ENCODE results near the gene BCAS4. TPM values are rescaled to one million over a fixed set of nuclear protein-coding genes. Genes with fewer than 3 reads are reported as not detected.

The BCAS4 gene
- 10 to 100 TPM; 62.1 to 82.2 (median 70.3) TPM for polyA plus RNA-seq (ENCODE audit: low read depth in 6 of 6)

GRCh38 chr20:50794846-50795634 lies at the start of gene BCAS4:
BCAS4 (plus strand) TSS chr20:50795061; CDS start chr20:50795084, 23 bp downstream.
- Mint-ChIP-seq H3K4me3 (peak within 1 kb of the TSS; percentile 87 to 97 (median 94)), H3K27ac (peak within 1 kb of the TSS; percentile 74 to 97 (median 92)), H3K4me1 (peaks cover 24 to 60% (median 31%) of the 10 kb centered on the region in 3 donors), H3K9me3 (no peaks in the 10 kb centered on the region), H3K36me3 (no peaks in the 10 kb centered on the region), H3K27me3 (no peaks in the 10 kb centered on the region)
- ATAC-seq (ENCODE audit: low read depth in 2 of 2): peak; percentile 79 to 80
- peak; percentile 87 for DNase-seq

- Mint-ChIP-seq H3K4me1 (peaks cover 10 to 14% (median 10%) of the 10 kb centered on the region in 3 donors), H3K9me3 (no peaks in the 10 kb centered on the region), H3K36me3 (peaks cover 0 to 8% of the 10 kb centered on the region in 2 donors), H3K27me3 (no peaks in the 10 kb centered on the region), H3K27ac (peak overlapping the region in 1 of 6 donors; percentile 3), H3K4me3 (no peak overlapping the region)
- ATAC-seq (ENCODE audit: low read depth in 2 of 2) (no peak), DNase-seq (no peak)
Measured at GRCh38 chr20:50745634-50746137, 49.2 kb upstream of the BCAS4 start.

- Mint-ChIP-seq H3K27me3 (no peaks in the 10 kb centered on the region), H3K9me3 (no peaks in the 10 kb centered on the region), H3K4me1 (peaks cover 10 to 11% (median 10%) of the 10 kb centered on the region in 3 donors), H3K4me3 (no peak overlapping the region), H3K27ac (peak overlapping the region in 1 of 6 donors; percentile 3), H3K36me3 (peaks cover 0 to 8% of the 10 kb centered on the region in 2 donors)
- no peak for DNase-seq
- no peak for ATAC-seq (ENCODE audit: low read depth in 2 of 2)
Measured at GRCh38 chr20:50746138-50746940, 48.5 kb upstream of the BCAS4 start.

- H3K4me1 Mint-ChIP-seq: peaks cover 10% of the 10 kb centered on the region in 3 donors
- H3K4me3 Mint-ChIP-seq: peak overlapping the region in 2 of 8 donors; percentile 21 to 32
- H3K27ac Mint-ChIP-seq: peak overlapping the region in 3 of 6 donors; percentile 15 to 52 (median 44)
- no peak for DNase-seq
- ATAC-seq (ENCODE audit: low read depth in 2 of 2): no peak
- peaks cover 0 to 8% of the 10 kb centered on the region in 2 donors for H3K36me3 Mint-ChIP-seq
- H3K9me3 Mint-ChIP-seq: no peaks in the 10 kb centered on the region
- no peaks in the 10 kb centered on the region for H3K27me3 Mint-ChIP-seq
Measured at GRCh38 chr20:50747275-50747674, 47.6 kb upstream of the BCAS4 start.

GRCh38 chr20:50750145-50750671 lies 44.7 kb upstream of the BCAS4 start:
- Mint-ChIP-seq H3K9me3 (no peaks in the 10 kb centered on the region), H3K36me3 (peaks cover 0 to 8% of the 10 kb centered on the region in 2 donors), H3K27me3 (no peaks in the 10 kb centered on the region), H3K4me3 (peak overlapping the region in 1 of 8 donors; percentile 30), H3K4me1 (peaks cover 5 to 10% (median 8%) of the 10 kb centered on the region in 3 donors), H3K27ac (peak overlapping the region in 1 of 6 donors; percentile 32)
- DNase-seq (no peak), ATAC-seq (ENCODE audit: low read depth in 2 of 2) (no peak)

GRCh38 chr20:50753152-50753551 lies 41.7 kb upstream of the BCAS4 start:
- Mint-ChIP-seq H3K9me3 (no peaks in the 10 kb centered on the region), H3K27me3 (no peaks in the 10 kb centered on the region), H3K36me3 (peaks cover 0 to 8% of the 10 kb centered on the region in 2 donors), H3K4me1 (peaks cover 0 to under 1% (median 0%) of the 10 kb centered on the region in 3 donors), H3K27ac (no peak overlapping the region), H3K4me3 (no peak overlapping the region)
- DNase-seq: no peak
- no peak for ATAC-seq (ENCODE audit: low read depth in 2 of 2)

- no peak for ATAC-seq (ENCODE audit: low read depth in 2 of 2)
- Mint-ChIP-seq H3K27me3 (no peaks in the 10 kb centered on the region), H3K27ac (no peak overlapping the region), H3K4me1 (no peaks in the 10 kb centered on the region), H3K4me3 (no peak overlapping the region), H3K9me3 (no peaks in the 10 kb centered on the region), H3K36me3 (peaks cover 0 to 8% of the 10 kb centered on the region in 2 donors)
- DNase-seq: no peak
Measured at GRCh38 chr20:50754420-50754819, 40.4 kb upstream of the BCAS4 start.

GRCh38 chr20:50756447-50756846 lies 38.4 kb upstream of the BCAS4 start:
- no peaks in the 10 kb centered on the region for H3K36me3 Mint-ChIP-seq
- no peaks in the 10 kb centered on the region for H3K9me3 Mint-ChIP-seq
- DNase-seq (no peak), ATAC-seq (ENCODE audit: low read depth in 2 of 2) (no peak)
- no peak overlapping the region for H3K27ac Mint-ChIP-seq
- no peaks in the 10 kb centered on the region for H3K4me1 Mint-ChIP-seq
- H3K4me3 Mint-ChIP-seq: no peak overlapping the region
- no peaks in the 10 kb centered on the region for H3K27me3 Mint-ChIP-seq

GRCh38 chr20:50758469-50758868 lies 36.4 kb upstream of the BCAS4 start:
- Mint-ChIP-seq H3K4me1 (no peaks in the 10 kb centered on the region), H3K36me3 (no peaks in the 10 kb centered on the region), H3K9me3 (no peaks in the 10 kb centered on the region), H3K27me3 (no peaks in the 10 kb centered on the region), H3K27ac (no peak overlapping the region), H3K4me3 (no peak overlapping the region)
- DNase-seq: no peak
- no peak for ATAC-seq (ENCODE audit: low read depth in 2 of 2)

GRCh38 chr20:50758992-50759391 lies 35.9 kb upstream of the BCAS4 start:
- no peak overlapping the region for H3K4me3 Mint-ChIP-seq

GRCh38 chr20:50759678-50760077 lies 35.2 kb upstream of the BCAS4 start:
- Mint-ChIP-seq H3K27me3 (no peaks in the 10 kb centered on the region), H3K4me1 (no peaks in the 10 kb centered on the region), H3K36me3 (no peaks in the 10 kb centered on the region), H3K9me3 (no peaks in the 10 kb centered on the region), H3K27ac (no peak overlapping the region), H3K4me3 (no peak overlapping the region)
- DNase-seq (no peak), ATAC-seq (ENCODE audit: low read depth in 2 of 2) (no peak)

More at GRCh38 chr20:50758992-50759391, 35.9 kb upstream of the BCAS4 start:
- H3K27me3 Mint-ChIP-seq: no peaks in the 10 kb centered on the region
- no peaks in the 10 kb centered on the region for H3K36me3 Mint-ChIP-seq
- H3K27ac Mint-ChIP-seq: no peak overlapping the region
- H3K4me1 Mint-ChIP-seq: no peaks in the 10 kb centered on the region
- DNase-seq (no peak), ATAC-seq (ENCODE audit: low read depth in 2 of 2) (no peak)
- no peaks in the 10 kb centered on the region for H3K9me3 Mint-ChIP-seq

GRCh38 chr20:50762045-50762422 lies 32.8 kb upstream of the BCAS4 start:
- Mint-ChIP-seq H3K4me3 (no peak overlapping the region), H3K36me3 (no peaks in the 10 kb centered on the region), H3K4me1 (no peaks in the 10 kb centered on the region), H3K9me3 (no peaks in the 10 kb centered on the region), H3K27me3 (peaks cover 0 to 6% (median 3%) of the 10 kb centered on the region in 3 donors), H3K27ac (no peak overlapping the region)
- ATAC-seq (ENCODE audit: low read depth in 2 of 2) (no peak), DNase-seq (no peak)

- H3K9me3 Mint-ChIP-seq: no peaks in the 10 kb centered on the region
- peaks cover 0 to 2% (median 0%) of the 10 kb centered on the region in 3 donors for H3K4me1 Mint-ChIP-seq
- H3K27me3 Mint-ChIP-seq: peaks cover 0 to 12% (median 9%) of the 10 kb centered on the region in 3 donors
- no peaks in the 10 kb centered on the region for H3K36me3 Mint-ChIP-seq
- H3K27ac Mint-ChIP-seq: no peak overlapping the region
- DNase-seq (no peak), ATAC-seq (ENCODE audit: low read depth in 2 of 2) (no peak)
- H3K4me3 Mint-ChIP-seq: no peak overlapping the region
Measured at GRCh38 chr20:50762435-50763220, 32.2 kb upstream of the BCAS4 start.

Measured in naive B cell (primary cell).